Measurements from ENCODE around the gene NPPA.

NPPA gene

DNA sequence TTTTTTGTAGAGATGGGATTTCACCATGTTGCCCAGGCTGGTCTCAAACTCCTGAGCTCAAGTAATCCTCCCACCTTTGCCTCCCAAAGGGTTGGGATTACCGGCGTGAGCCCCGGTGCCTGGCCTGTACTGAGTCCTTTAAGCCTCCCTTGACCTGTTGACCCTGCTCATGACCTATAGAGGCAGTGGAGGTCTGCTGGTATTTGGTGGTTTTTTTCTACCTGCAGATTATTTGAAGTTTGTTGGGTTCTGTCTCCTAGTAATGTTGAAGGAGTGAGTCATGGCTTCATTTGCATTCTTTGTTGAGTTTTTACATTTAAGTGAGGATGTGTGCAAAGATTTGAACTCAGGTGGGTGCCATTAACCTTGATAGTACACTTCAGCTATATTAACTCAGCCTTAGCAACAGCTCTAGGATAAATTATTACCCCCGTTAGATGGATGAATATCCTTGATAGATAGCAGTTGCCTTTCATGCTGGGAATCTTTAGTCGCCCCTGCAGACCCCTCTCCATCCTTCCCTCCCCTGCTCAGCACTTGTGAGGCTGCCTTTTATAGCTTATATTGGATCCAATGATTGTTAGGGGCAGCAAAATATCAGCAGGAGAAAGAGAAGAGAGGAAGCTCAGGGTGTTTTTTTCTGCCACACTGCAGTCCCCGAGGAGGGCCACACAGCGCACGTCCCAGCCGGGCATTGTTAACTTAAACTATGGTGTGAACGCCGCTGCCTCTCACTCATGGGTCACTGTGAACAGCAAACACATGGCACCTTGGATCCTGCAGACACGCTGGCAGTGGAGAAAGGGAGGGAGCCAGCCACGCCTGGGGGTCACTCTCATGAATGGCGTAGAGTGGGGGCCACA lies 26.0 kb upstream of the NPPA start:
- no peak for DNase-seq (ENCODE audit: low spot score)
- no peak for TF ChIP-seq CTCF (IDR thresholded peaks at IDR 0.05; ENCODE audit: extremely low read depth, missing control alignments)

- DNase-seq (ENCODE audit: low spot score), result no peak
- TF ChIP-seq CTCF (IDR thresholded peaks at IDR 0.05; ENCODE audit: extremely low read depth, missing control alignments), result no peak
Measured at GRCh38 chr1:11872545-11872944, 25.0 kb upstream of the NPPA start.

DNA sequence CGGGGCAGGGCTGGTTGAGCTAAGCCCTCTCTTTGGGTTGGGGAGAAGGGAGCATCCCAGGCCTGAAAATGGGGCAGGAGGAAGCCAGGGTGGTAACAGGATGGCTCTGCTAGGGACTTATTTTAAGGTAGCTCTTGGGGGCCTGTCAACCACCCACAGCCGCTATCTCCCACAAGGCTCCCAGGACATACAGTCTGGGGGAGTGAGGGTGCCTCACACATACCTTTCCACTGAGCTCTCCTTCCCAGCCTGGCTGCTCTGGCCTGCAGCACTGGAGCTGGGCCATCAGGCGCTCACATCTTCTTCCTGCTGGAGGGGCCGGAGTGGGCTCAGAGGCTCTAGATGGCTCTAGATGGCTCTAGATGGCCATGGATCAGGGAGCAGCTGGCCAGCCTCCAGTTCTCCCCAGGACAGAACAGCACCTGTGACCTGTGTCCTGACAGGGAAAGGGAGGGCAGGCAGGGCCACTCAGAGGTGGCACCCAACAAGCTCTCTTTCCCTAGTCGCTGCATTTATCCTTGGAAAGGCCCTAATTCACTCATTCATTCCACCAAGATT lies 22.1 kb upstream of the NPPA start:
- TF ChIP-seq CTCF (IDR thresholded peaks at IDR 0.05; ENCODE audit: extremely low read depth, missing control alignments), result no peak

GRCh38 chr1:11869104-11869503 lies 21.5 kb upstream of the NPPA start:
- no peak for TF ChIP-seq CTCF (IDR thresholded peaks at IDR 0.05; ENCODE audit: extremely low read depth, missing control alignments)
- DNase-seq (ENCODE audit: low spot score), result no peak

More for the DNA sequence above, 22.1 kb upstream of the NPPA start:
- DNase-seq (ENCODE audit: low spot score), result no peak

- TF ChIP-seq CTCF (IDR thresholded peaks at IDR 0.05; ENCODE audit: extremely low read depth, missing control alignments), result no peak
- no peak for DNase-seq (ENCODE audit: low spot score)
Measured at GRCh38 chr1:11868331-11868980, 20.9 kb upstream of the NPPA start.

GRCh38 chr1:11862890-11863289 lies 15.3 kb upstream of the NPPA start:
- no peak for DNase-seq (ENCODE audit: low spot score)
- no peak for TF ChIP-seq CTCF (IDR thresholded peaks at IDR 0.05; ENCODE audit: extremely low read depth, missing control alignments)

GRCh38 chr1:11860587-11860986 lies 13.0 kb upstream of the NPPA start:
- no peak for TF ChIP-seq CTCF (IDR thresholded peaks at IDR 0.05; ENCODE audit: extremely low read depth, missing control alignments)
- no peak for DNase-seq (ENCODE audit: low spot score)
